ENCODE measurements around the gene OR52W1. TPM values are rescaled to one million over a fixed set of nuclear protein-coding genes. Genes with fewer than 3 reads are reported as not detected.

OR52W1 gene
- total RNA-seq, 1 donor, result not detected

Other genes starting within 250 kb of the OR52W1 start
- not detected in 2 replicates for gene OR56A5, start 230.7 kb upstream of the OR52W1 start, total RNA-seq
- not detected in 2 replicates for gene OR52L1, start 212.2 kb upstream of the OR52W1 start, total RNA-seq
- not detected in 2 replicates for gene OR56A4, start 192.3 kb upstream of the OR52W1 start, total RNA-seq
- gene OR56A1, start 168.5 kb upstream of the OR52W1 start, total RNA-seq, result under 0.01 TPM in 2 replicates
- gene OR56B4, start 91.5 kb upstream of the OR52W1 start, total RNA-seq, result not detected in 2 replicates
- not detected in 2 replicates for gene OR52B2, start 28.9 kb upstream of the OR52W1 start, total RNA-seq
- gene C11orf42, start 6.3 kb downstream of the OR52W1 start, total RNA-seq, result not detected in 2 replicates
- 15.6 and 19.7 TPM in 2 replicates for gene FHIP1B, start 35.4 kb downstream of the OR52W1 start, total RNA-seq
- gene CNGA4, start 39.9 kb downstream of the OR52W1 start, total RNA-seq, result under 0.01 TPM in 2 replicates
- not detected in 2 replicates for gene CCKBR, start 60.6 kb downstream of the OR52W1 start, total RNA-seq
- 271 and 314 TPM in 2 replicates for gene CAVIN3, start 121.3 kb downstream of the OR52W1 start, total RNA-seq
- 75.6 and 78.4 TPM in 2 replicates for gene SMPD1, start 191.2 kb downstream of the OR52W1 start, total RNA-seq
- gene APBB1, start 219.9 kb downstream of the OR52W1 start, total RNA-seq, result 40.7 and 45.6 TPM in 2 replicates
- gene HPX, start 241.8 kb downstream of the OR52W1 start, total RNA-seq, result 0.59 and 1.1 TPM in 2 replicates